ENCODE results near the gene ZNG1B.
"Not testable (repeated sequence)": the region's sequence is repeated elsewhere in the genome, so short reads cannot be mapped to it uniquely, and the experiment has no call there.

ZNG1B gene

DNA sequence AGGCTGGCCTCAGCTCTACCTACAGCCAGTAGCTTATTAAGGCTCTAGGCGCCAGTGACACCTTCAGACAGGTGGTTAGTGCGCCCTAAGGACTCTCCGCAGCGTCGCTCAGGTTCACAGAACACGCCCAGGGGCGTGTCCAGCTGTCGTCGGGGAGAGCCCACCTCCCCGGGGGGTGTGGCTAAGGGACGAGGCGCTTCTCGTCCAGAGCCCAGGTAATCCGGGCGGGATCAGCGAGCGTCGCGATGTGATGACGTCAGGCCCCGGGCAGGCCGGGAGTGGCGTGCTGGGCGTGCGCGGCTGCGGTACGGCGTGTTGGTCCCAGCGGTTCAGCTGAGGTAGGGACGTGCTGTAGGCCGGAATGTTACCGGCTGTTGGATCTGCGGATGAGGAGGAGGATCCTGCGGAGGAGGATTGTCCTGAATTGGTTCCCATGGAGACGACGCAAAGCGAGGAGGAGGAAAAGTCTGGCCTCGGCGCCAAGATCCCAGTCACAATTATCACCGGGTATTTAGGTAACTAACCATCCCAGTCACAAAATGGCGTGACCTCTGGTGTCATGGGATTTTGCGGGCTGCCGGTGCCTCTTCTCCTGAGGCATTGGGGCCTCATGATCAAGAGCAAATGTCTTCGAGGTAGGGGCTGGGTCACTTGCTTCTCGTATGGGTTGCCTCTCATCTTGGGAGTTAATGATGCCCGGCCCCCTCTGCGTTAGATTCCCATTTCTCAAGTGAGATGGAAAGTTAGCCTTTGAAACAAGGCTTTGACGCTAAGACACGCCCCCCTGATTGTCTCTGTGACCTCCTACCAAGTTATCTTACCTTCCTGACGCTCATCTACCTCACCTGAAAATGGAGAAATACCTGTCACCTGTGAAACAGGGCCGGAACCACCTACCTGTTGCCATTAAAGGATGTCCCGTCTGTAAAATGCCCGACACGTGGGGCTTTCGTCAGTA lies at the start of gene ZNG1B:
Gene ZNG1B, plus strand, starts transcription at position 184 of the 958 bp plus-strand sequence. Its CDS starts 178 bp downstream, at position 362.
- peak; percentile 53 to 55 for DNase-seq (ENCODE audit: extremely low read depth in 1 of 2, low read depth in 1 of 2)

- peak; percentile 6 to 33 for DNase-seq (ENCODE audit: extremely low read depth in 1 of 2, low read depth in 1 of 2)
These were observed 47.2 kb upstream of the ZNG1B start for GRCh38 chr2:113390124-113390849.

DNA sequence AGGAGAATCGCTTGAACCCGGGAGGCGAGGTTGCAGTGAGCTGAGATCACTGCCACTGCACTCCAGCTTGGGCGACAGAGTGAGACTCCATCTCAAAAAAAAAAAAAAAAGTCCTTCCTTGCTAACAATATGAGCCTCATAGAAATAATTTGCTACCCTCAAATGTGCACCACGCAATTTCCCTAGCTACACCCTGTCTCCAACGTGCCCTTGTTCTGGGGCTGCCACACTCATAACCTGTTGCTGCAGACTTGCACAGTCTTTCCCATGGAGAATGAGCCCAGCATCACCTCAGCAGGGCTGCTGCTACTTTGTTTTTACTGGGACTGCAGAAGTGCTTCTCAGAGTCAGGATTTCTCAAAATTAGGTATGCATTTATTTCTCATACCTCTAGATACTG lies 46.4 kb upstream of the ZNG1B start:
- DNase-seq (ENCODE audit: extremely low read depth in 1 of 2, low read depth in 1 of 2) = no peak

GRCh38 chr2:113406114-113406513 lies 31.4 kb upstream of the ZNG1B start:
- DNase-seq (ENCODE audit: extremely low read depth in 1 of 2, low read depth in 1 of 2) = no peak

DNA sequence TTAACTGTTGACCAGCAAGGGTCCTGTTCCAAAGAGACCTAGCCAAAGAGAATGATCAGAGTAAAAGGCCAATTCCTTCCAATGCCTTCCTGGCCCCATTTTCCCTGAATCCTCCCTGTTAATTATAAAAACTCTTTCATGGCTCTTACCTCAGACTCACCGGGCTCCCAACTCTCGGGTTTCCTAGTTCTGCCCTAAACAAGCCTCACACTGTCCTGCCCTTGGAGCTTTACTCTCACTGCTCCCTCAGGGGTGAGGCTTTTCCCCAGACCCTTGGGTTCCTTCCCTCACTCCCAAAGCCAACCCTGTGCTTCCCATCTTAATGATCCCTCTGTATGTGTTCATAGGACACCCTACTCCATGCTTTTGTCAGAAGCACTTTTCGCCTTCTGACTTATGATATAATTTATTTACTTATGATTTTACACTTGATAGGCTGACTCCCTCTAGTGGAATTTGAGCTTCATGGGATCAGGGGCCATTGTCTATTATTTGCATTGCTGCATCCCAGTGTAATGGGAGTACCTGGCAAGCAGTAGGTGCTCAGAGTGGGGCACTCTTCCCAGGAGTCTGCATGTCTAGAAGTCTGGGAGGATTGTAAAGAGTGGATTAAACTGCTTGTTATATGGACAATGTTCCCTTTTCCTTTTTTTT lies 29.9 kb upstream of the ZNG1B start:
- DNase-seq (ENCODE audit: extremely low read depth in 1 of 2, low read depth in 1 of 2) = no peak

- DNase-seq (ENCODE audit: extremely low read depth in 1 of 2, low read depth in 1 of 2) = not testable (repeated sequence)
These were observed 25.7 kb upstream of the ZNG1B start for GRCh38 chr2:113411725-113412352.

GRCh38 chr2:113412774-113413173 lies 24.7 kb upstream of the ZNG1B start:
- not testable (repeated sequence) for DNase-seq (ENCODE audit: extremely low read depth in 1 of 2, low read depth in 1 of 2)

DNA sequence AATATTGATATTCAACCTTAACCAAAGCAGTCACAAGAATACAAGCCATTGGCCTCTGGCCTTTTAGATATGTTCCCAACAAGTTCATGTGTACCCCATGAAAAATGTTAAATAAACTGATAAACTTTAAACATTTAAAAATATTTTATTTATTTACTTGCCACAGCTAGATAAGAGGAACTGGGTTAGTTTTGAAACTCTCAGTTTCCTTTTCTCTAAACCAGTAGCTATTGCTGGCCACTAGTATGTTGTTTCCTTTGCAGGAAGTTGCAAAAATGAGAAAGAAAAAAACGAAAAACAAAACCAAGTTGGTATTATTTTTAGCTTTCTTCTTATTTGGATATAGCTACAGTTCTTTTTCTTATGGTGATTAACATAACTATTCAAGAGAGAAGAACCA lies 5.7 kb upstream of the ZNG1B start:
- DNase-seq (ENCODE audit: extremely low read depth in 1 of 2, low read depth in 1 of 2) = not testable (repeated sequence)

GRCh38 chr2:113433468-113433867 lies 4.0 kb upstream of the ZNG1B start:
- DNase-seq (ENCODE audit: extremely low read depth in 1 of 2, low read depth in 1 of 2) = not testable (repeated sequence)

GRCh38 chr2:113465770-113466169 lies 28.3 kb downstream of the ZNG1B start:
- DNase-seq (ENCODE audit: extremely low read depth in 1 of 2, low read depth in 1 of 2) = not testable (repeated sequence)

- DNase-seq (ENCODE audit: extremely low read depth in 1 of 2, low read depth in 1 of 2) = not testable (repeated sequence)
These were observed 39.3 kb downstream of the ZNG1B start for GRCh38 chr2:113476688-113477368.

DNA sequence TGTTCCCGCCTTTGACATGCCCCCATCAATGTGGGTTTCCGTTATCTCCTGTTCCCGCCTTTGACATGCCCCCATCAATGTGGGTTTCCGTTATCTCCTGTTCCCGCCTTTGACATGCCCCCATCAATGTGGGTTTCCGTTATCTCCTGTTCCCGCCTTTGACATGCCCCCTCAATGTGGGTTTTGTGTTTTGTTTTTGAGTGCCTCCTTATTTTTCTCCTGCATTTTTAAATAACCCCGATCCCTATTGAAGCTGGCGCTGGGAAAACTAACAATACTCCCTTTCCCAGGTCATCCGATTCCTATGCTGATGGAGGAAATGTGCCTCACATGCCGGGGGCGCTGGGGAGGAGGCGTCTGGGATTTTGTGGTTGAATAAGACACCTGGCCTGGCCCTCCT lies 59.0 kb downstream of the ZNG1B start:
- not testable (repeated sequence) for DNase-seq (ENCODE audit: extremely low read depth in 1 of 2, low read depth in 1 of 2)

DNA sequence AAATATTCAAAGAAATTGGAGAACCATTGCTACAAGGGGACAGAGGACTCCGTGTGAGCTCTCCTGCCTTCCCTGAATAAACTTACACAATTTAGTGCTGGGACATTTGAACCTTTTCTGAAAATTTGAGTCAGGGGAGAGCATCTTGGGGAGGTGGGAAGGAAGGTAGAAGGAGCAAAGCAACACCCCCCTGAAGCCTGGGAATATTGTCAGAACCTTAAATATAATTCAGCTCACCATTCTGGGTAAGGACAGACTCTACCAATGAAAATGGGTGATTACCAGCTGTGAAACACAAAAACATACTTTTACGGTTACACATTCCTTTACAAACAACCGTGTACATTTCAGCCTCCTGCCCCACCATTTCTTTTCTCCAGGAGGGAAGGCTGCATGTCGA lies 60.9 kb downstream of the ZNG1B start, which contains the start of gene FOXD4L1:
Gene FOXD4L1, plus strand, starts transcription at position 301 of the 400 bp plus-strand sequence. CDS start 592 bp downstream, outside the sequence.
- DNase-seq (ENCODE audit: extremely low read depth in 1 of 2, low read depth in 1 of 2) = not testable (repeated sequence)

GRCh38 chr2:113499019-113499885 lies 61.8 kb downstream of the ZNG1B start:
- DNase-seq (ENCODE audit: extremely low read depth in 1 of 2, low read depth in 1 of 2) = not testable (repeated sequence)

DNA sequence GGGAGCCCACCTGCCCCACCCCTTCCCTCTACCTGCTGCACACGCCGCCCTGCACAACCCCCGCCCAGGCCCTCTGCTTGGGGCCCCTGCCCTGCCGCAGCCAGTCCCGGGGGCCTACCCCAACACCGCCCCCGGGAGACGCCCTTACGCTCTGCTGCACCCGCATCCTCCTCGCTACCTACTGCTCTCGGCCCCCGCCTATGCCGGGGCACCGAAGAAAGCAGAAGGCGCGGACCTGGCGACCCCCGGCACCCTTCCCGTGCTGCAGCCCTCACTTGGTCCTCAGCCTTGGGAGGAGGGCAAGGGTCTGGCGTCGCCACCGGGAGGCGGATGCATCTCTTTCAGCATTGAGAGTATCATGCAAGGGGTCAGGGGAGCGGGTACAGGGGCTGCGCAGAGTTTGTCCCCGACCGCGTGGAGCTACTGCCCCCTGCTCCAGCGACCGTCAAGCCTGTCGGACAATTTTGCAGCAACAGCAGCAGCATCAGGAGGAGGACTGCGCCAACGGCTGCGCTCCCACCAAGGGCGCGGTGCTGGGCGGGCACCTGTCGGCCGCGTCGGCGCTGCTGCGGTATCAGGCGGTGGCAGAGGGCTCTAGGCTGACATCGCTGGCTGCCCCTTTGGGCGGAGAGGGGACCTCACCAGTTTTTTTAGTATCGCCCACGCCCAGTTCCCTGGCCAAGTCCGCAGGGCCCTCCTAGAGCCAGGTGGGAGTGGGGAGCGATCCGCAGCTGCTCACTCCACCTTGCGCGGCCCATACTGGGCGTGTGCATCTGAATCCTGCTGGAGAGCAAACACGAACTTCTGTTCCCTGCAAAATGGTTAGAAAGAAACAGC lies 62.6 kb downstream of the ZNG1B start:
- not testable (repeated sequence) for DNase-seq (ENCODE audit: extremely low read depth in 1 of 2, low read depth in 1 of 2)

GRCh38 chr2:113500723-113501038 lies 63.2 kb downstream of the ZNG1B start:
- not testable (repeated sequence) for DNase-seq (ENCODE audit: extremely low read depth in 1 of 2, low read depth in 1 of 2)

DNA sequence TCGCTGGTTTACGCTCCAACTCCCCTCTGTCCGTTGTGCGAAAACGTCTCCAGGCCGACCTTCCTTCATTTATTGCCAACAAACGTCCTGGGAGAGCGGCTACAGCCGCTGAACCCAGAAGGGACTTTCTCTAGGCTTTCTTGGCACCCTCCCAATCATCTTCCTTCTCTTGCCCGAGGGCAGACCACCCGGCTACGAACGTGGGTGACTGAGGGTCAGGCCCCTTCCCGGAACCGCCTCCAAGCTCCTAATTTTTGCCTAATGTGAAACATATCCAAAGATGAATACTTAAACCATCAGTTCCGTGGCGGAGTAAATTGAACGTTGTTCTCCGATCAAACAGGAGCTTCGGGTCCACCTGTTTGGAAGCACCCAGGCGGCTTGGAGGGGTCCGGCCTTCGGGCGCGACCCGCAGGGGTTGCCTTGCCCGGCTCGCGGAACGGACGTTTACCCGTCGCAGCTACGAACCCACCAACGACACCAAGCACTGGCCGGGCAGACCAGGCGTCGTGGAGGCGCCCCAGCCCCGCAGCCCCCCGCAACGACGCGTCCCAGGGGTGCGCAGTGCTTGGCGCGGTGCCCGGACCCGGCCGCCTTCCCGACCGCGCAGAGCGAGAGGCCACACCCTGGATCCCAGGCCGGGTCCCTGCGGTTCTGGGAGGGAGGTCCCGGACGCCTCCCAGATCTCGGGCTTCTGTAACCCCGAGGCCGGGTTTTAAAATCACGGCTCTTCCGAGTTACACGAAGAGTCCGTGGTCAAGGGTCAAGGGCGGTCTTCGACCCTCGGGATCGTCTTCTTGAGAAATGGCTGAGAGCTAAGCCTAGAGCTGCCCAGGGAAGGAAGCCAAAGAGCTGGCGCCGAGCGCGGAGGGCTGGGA lies 65.0 kb downstream of the ZNG1B start:
- not testable (repeated sequence) for DNase-seq (ENCODE audit: extremely low read depth in 1 of 2, low read depth in 1 of 2)
